ENCODE data around the gene COL5A1.

Gene COL5A1

GRCh38 chr9:134626571-134627416, 14.8 kb upstream of the COL5A1 start:
- peak; percentile 41 for DNase-seq

DNA sequence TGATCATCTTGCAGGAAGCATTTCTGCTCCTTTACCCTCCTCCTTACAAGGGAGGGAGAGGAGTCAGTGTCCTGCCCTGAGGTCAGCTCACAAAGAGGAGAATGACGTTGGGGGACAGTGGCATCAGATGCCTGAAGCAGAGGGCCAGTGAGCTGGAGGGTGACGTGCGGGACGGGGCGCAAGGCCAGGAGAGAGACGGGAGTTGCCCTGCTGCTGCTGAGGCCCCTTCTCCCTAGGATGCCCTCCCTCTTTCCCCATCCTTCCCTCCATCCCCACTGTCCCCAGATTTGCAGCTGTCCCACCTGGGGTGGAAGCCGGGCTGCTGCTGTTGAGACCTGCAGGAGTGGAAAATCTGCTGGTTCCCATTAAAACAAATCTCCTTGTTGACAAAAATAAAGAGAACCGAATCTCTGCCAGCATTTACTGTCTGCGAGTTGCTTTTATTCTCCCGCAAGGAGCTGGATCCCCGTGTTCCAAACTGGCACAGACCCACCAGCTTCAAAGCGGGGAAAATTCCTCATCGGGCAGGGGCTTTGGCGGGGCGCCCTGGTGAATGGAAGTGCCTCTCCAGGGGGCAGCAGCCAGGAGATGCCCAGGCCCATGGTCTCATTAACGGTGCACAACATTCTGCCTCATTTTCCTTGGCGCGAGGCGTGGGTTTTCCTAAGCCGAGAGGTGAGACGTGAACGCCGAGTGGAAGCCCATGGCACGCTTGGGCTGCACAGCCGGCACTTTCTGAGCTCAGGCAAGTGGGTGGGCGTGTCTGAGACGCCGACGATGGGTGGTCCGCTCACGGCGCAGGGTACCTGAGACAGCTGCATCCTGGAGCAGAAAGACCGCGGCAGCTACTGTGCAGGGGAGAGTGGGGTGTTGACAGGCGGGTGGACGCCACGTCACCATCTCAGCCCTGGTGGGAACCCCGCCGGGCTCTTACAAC, 13.9 kb upstream of the COL5A1 start:
- DNase-seq, result peak; percentile 55

GRCh38 chr9:134628354-134628736, 13.3 kb upstream of the COL5A1 start:
- no peak for DNase-seq

GRCh38 chr9:134629061-134629585, 12.5 kb upstream of the COL5A1 start:
- DNase-seq, result no peak

DNA sequence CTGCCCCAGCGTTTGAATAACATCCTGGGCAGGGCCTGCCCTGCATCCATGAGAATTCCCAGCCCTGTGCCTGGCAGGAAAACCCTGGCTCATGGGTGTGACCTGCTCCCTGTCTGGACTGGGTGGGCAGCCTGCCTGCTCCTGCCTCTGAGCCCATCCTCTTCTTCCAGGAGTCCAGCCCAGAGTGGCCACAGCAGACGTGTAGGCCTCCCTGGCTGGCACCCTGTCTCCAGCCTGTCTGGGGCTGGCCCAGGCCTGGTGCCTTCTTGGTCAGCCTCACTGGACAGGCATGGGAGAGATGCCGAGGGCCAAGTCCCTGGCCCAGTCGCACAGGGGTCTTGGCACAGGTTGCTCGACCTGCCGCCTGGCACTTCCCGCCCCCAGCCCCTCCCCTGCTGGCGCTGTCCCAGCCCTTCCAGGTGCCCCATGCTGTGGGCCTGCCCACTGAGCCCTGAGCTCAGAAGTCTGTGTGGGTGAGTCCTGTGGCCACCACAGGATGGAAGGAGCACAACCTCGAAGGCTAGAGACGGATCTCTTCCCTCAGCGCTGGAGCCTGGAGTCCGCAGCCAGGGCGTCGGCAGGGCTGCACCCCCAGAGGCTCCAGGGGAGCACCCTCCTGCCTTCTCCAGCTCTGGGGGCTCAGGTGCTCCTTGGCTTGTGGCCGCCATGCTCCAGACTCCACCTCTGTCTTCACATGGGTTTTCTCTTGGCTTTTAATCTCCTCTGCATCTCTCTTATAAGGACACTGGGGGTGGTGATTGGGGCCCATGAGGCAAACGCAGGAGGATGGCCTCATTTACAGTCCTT, 11.8 kb upstream of the COL5A1 start:
- DNase-seq, result peak; percentile 41

GRCh38 chr9:134630393-134630790, 11.2 kb upstream of the COL5A1 start:
- DNase-seq, result peak; percentile 15

GRCh38 chr9:134630861-134631260, 10.7 kb upstream of the COL5A1 start:
- no peak for DNase-seq

GRCh38 chr9:134631881-134632280, 9.7 kb upstream of the COL5A1 start:
- DNase-seq, result no peak

- peak; percentile 12 for DNase-seq
Measured at GRCh38 chr9:134632329-134632728, 9.3 kb upstream of the COL5A1 start.

DNA sequence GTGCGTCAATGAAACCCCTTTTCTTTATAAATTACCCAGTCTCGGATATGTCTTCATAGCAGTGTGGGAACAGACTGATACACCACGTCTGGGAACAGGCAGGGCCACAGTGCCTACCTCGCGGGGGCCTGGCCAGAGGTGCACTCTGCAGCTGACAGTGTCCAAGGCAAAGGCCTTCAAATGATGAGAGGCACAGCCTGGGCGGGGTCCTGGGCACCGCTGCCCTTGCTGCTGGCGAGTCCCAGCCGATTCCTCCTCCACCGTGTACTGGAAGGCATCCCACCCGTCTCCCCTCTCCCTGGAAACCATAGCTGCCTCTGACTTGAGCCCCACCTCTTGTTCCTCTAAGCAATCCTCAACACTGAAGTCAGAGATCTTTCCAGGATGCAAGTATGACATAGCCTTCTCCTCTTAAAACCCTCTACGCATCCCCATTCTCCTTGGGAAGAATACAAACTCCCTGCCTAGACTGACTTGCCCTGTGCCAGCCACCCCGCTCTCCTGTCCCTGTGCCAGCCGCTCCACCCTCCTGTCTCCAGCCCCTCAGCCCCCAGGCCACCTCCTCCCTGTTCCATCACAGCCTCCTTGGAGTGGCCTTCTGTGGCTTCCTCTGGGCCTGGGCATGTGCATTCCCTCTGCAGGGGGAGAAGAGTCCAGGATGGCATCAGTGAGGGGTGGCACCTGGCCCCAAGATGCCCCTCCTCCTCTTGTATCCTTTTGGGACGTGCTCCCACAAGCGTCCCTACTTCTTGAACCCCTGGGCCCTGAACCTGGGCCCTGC, 8.1 kb upstream of the COL5A1 start:
- DNase-seq, result peak; percentile 18

- no peak for DNase-seq
Measured at GRCh38 chr9:134634176-134634575, 7.4 kb upstream of the COL5A1 start.

DNA sequence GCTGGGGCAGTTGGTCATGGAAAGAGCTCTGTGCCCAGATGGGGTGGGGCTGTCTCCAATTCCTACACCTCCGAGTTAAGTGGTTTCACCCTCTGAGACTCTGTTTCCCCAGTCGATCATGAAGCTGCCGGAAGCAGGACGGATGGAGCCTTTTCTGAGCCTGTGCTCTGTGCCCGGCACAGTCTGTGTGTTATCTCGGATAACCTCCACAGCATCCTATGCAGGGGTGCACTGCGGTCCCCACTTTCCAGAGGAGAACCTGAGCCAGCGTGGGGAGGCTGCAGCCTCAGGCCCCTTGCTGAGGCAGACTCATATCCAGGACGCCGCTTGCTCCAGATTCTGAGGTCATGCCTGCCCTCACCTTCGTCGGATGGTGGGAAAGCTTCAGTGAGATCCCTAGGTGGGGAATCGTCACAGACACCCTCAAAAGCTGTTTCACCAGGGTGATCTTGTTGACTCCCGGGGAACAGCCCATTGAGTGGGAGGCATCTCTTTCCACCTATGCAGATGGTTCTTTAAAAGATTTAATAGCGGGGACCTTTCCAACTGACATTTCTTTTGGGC, 6.9 kb upstream of the COL5A1 start:
- no peak for DNase-seq

DNA sequence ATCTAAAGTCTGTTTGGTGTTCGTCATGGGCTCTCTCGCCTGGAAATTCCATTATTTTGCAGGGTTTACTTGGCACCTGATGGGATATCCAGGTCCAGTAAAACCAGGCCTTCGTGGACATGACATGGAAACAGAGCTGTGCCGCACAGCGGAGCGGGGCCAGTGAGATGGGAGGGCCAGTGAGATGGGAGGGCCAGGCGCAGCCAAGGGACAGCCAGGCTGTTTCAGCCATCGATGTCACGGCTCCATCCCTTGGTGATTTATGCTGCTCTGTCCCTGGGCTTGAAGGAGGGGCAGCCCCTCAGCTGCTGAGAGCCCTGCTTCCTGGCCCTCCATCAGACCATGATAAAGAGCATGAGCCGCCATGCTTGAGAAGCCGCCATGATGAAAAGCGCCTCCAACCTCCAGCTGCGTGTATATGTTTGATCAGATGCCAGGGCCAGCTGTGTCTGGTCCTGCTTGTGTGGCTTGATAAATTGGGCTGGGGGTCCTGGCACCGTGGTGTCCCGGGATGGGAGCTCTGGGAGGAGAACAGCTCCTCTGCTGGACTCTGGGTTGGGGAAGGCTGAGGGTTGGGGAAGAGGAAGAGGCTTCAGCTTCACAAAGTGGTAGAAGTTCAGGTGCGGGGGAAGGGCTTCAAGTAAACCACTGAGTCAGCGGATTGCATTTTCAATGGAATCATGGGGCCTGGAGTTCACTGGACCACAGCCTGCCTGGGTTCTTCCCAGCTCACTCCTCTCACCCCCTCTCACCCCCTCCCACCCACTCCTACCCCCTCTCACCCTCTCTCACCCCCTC, 6.1 kb upstream of the COL5A1 start:
- peak; percentile 71 for DNase-seq

DNA sequence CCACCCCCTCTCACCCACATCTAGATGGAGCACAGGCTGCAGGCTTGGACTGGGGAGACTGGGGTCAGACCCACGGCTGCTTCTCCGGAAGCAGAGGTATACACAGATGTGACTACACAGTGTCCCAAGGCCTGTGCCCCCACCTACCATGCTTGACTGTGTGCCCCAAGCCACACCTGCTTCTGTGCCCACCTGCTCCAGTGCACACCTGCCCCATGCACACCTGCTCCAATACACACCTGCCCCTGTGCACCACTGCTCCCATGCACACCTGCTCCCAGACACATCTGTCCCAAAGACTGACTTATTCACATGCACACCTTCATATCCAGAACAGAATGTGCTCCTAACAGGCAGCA, 5.5 kb upstream of the COL5A1 start:
- DNase-seq, result peak; percentile 15

DNA sequence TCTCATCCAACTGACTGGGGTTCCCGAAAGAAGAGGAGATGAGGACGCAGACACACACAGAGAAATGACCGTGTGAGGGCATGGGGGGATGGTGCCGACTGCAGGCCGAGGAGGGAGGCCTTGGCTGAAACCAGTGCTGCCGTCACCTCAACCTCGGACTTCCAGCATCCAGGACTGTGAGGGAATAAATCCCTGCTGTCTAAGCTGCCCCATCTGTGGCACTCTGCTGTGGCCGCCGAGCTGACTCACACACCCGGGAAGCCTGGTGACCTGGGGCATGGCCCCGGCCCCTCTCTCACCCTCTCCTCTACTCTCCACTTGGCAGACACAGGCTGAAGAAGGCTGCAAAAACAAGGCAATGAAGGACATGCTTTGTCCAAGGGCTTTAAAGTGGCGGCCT, 4.4 kb upstream of the COL5A1 start:
- peak; percentile 52 for DNase-seq

GRCh38 chr9:134637696-134638501, 3.7 kb upstream of the COL5A1 start:
- DNase-seq, result peak; percentile 69

DNA sequence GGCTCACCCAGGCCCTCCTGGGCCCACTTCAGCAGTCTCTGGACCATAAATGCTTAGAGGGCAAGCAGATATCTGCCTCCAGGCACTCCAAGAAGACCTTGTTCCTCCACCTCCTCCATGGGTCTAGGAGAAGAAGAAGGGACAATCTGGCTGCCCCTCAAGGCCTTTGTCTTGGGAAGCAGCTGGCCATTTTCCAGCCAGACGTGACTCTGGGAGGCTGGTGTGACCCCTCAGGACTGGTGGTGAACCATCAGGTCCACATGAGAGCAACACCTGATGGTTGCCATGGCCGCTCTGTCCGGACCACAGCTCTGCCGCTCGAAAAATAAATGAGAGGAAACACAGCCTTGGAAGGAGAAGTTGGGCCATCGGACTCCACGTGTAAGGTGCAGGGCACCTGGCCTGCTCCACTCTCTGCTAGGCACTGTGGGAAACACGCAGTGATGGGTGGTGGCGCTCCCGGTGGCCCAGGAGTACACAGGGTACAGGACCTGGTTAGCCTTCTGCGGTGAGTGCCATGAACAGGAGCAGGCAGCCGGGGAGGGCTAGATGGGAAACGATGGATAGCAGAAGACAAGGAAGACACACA, 3.0 kb upstream of the COL5A1 start:
- DNase-seq, result no peak

DNA sequence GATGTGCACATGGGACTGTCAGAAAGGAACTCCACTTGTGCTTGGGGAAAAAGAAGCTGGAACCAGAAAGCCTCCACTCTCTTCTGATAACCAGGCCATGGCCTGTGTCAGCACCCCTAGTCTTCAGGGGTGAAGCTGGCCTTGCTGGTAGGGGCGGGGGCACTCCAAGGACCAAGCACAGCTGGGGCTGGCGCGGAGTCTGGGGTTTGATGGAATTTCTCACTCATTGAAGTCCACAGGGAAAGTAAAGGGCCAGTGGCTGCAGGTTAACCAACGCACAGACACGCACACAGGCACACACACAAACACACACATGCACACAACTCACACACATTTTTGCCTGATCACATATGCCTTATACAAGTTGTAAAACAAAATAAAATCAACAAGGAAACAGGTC, 1.6 kb upstream of the COL5A1 start:
- no peak for DNase-seq

DNA sequence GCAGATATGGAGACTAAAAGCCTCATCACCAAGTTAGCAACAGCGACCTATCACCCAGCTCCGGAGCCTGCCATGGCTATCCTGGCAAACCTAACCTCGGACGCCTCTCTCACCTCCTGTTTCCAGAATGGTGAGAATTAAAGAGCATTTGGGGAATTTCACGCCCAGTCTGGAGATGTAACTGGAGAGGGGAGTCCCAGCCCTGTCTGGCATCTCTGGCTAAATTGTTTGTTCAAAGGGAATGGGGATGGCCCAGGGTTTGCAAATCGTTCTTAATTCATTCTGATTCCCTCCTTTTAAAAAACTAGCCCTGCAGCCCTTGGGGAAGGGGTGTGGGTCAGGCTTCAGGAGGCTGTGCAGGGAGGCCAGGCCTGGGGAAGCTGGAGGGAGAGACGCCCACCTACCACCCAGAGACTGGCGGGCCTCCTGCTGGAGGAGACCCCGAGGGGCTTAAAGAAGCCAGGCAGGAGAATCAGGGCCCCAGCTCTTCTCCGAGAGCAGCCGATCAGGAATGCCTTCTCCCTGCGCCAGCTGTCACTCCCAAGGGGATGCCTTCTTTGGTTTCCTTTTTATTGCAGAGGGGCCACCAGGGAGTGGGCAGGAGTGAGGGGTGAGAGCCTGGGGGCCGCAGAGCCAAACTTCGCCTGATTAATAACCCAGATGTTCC, 964 bp upstream of the COL5A1 start:
- no peak for DNase-seq
